Activated CD8-positive, alpha-beta memory T cell treated with anti-CD3 and anti-CD28 coated beads for 24 hours (primary cell): ENCODE results near the gene KRTAP9-6.
"Not testable (repeated sequence)": the region's sequence is repeated elsewhere in the genome, so short reads cannot be mapped to it uniquely, and the experiment has no call there.

Source experiments
- DNase-seq: peaks from one replicate; pipeline ENCODE4 v3.0.0-alpha.2; 2020

The KRTAP9-6 gene

DNA sequence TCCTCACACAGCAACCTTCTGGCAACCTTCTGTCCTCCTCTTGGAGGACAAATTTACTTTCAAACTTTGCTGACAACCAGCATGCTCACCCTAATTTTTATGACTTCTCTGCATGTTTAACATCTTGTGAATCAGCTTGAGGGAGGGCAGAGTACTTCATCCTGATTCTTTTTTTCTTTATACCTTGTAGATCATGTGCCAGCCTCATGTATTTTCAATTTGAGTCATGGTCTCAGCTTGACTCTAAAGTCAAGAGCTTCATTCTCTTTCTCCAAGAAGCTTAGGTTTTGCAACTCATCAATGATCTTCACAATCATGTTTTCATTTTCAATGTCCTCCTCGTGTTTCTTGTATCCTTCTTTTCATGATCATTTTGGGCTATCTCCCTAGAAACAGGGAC lies 6.7 kb downstream of the KRTAP9-6 start:
- DNase-seq, result no peak

DNA sequence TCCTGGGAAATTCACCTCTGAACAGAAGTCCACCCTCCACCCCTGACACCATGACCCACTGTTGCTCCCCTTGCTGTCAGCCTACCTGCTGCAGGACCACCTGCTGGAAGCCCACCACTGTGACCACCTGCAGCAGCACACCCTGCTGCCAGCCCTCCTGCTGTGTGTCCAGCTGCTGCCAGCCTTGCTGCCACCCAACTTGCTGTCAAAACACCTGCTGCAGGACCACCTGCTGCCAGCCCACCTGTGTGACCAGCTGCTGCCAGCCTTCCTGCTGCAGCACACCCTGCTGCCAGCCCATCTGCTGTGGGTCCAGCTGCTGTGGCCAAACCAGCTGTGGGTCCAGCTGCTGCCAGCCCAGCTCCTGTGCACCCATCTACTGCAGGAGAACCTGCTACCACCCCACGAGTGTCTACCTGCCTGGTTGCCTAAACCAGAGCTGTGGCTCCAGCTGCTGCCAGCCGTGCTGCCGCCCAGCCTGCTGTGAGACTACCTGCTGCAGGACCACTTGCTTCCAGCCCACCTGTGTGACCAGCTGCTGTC lies 10.5 kb downstream of the KRTAP9-6 start, which contains the start of gene KRTAP9-7:
TSS of gene KRTAP9-7 (plus strand) at position 51 of the 543 bp plus-strand sequence. CDS start at position 51, 0 bp downstream.
- DNase-seq, result not testable (repeated sequence)

DNA sequence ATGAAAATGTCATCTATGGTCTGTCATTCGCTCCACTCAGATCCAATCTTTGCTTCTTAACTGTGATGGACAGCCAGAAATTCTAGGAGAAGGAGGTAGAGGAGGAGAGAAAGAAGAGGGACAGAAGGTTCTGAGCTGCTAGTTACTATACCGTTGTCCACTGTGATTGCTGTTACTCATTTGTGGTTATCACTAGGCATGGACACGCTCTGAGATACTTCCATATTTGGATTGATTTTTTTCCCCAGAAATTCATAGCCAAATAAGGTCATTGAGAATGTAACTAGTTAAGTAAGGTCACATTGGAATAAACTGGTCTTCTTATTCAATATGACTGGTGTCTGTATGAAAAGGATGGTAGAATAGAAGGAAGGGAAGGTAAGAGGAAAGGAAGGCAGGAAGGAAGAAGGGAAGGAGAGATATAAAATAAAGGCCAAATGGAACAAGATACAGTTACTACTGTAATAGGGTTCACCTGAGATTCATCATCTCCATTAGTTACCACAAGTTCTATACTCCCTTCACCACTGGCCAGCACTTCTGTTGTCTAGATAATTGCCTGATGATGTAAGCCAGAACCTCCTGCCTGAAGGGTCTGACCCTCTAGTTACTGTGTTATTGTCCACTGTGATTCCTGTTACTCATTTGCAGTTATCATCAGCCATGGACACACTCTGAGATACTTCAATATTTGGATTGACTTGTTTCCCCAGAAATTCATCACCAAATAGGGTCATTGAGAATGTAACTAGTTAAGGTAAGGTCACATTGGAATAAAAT lies 13.2 kb downstream of the KRTAP9-6 start:
- DNase-seq, result no peak

DNA sequence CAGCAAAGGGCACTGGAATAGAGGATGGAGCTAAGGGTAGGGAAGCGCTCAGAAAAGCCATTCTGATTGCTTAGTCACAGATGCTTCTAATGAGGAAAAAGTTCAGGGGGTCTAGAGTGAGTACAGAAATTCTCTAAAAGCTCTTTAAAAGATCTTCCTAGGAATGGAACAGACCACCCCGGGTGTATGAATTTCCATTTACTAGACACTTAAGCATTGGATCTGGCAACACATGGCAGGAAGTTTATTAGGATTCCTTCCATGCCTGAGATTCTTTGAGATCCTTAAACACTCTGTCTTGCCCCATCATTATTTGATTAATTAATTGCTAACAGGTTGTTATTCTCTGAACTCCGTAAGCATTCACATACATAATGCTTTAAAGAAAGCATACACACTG lies 18.9 kb downstream of the KRTAP9-6 start:
- no peak for DNase-seq

DNA sequence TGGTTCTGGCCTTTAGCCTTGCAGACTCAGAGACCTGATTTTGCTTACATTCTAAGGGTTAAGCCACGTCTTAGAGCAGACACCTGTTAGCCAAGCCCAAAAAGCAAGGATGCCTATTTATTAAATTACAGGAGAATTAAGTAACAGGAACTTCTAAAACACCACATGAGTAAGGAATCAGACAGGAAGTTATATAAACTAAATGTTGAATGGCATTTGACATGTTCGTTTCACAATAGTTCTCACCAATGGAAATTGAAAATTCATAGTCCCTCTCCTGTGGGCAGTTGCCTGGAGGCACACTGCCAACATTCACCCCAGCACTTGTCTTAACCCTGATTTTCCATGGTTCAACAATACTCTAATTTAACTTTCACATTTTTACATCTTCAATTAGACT lies 19.4 kb downstream of the KRTAP9-6 start:
- no peak for DNase-seq

DNA sequence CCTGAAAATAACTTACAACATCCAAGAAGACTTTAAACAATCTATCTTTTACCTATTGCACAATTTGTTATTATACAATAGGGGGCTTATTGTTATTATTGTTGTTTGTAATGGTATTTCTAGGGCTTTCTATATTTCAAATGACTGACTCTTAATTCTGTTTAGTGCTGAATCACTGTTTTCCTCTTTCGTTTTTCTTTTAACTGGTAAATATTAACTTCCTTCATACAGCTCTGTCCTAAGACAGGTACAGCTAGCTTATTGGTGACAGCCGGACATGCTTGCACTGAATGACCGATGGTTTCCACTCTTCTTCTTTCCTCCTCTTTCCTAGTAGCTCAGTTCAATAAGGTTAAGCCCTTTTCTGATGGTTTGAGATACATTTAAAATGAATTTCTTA lies 21.9 kb downstream of the KRTAP9-6 start:
- no peak for DNase-seq

DNA sequence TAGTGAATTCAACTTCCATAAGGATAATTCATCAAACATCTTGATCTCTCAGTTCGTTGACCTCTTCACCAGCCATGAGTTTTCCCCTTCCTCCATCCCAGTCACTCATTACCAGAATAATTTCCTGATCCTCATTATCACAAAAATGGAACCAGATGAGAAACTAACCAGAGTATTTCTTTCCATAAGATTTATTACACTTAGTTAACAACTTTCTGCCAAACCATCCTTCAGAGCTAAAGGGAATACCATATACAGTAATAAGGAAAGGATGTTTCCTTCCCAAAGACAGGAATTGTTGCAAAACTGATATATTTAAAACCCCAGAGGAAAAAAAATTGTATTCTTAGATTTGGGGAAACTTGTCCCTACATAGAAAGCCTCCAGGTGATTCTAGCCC lies 28.8 kb downstream of the KRTAP9-6 start:
- no peak for DNase-seq

DNA sequence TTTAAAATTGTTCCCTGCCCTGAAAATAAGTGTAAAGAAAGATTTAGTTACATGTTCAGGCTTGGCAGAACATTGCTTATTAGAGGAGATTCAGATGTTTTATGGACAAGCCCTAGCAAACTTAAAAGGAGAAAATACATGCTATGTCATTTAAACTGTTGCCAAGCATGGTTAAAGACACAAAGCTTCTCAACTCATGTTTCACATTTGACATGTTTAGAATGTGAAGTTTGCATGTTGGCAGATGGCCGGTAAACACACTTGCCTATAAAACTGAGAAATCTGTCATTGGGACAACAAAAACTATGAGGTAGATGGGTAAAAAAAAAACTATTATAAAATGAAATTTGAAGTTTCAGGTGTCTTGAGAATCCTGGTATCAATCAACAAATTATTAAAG lies 31.7 kb downstream of the KRTAP9-6 start:
- no peak for DNase-seq

DNA sequence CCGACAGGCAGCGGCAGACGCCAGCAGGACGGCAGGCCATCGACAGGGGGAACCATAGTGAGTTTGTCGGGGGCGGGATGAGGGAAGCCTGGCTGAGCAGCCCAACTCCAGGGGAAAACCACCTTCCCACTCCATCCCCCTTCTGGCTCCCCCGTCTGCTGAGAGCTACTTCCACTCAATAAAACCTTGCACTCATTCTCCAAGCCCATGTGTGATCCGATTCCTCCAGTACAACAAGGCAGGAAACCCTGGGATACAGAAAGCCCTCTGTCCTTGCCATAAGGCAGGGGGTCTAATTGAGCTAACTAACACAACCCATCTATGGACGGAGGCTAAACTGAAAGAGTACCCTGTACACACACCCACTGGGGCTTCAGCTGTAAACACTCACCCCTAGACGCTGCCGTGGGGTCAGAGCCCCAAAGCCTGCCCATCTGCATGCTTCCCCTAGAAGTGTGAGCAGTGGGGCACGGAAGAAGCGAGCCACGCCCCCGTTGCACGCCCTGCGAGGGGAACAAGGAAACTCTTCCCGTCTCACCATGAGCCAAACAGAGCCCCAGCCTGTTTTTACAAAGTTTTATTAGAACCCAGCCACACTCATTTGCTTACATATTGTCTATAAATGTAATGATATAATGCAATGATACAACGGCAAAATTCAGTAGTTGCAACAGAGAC lies 33.4 kb downstream of the KRTAP9-6 start:
- DNase-seq, result no peak

DNA sequence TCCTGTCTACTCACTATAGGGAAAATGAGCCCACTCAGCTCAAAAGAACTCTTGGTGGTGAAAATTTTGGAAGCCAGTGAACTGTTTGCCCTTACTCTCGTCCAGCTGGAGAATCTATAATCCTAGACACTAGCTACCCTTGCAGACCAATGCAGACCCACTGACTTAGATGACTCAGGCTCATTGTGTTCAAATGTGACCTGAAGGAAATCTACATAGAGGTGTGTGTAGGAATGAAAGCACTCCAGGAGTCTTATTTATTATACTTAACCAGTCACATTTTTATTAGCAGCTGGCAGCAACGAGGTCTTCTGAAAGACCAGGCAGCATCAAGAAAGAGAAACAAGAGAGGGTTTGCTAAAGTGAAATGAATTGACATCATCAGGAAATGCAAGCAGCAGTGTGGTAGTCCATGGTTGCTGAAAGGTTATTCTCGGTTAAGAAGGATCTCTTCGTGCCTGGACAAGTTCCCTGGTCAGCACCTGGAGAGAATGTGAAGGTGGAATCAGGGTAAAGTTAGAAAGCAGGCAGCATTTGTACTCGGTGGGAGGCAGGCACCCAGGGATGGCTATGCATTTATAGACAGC lies 36.1 kb downstream of the KRTAP9-6 start:
- no peak for DNase-seq

DNA sequence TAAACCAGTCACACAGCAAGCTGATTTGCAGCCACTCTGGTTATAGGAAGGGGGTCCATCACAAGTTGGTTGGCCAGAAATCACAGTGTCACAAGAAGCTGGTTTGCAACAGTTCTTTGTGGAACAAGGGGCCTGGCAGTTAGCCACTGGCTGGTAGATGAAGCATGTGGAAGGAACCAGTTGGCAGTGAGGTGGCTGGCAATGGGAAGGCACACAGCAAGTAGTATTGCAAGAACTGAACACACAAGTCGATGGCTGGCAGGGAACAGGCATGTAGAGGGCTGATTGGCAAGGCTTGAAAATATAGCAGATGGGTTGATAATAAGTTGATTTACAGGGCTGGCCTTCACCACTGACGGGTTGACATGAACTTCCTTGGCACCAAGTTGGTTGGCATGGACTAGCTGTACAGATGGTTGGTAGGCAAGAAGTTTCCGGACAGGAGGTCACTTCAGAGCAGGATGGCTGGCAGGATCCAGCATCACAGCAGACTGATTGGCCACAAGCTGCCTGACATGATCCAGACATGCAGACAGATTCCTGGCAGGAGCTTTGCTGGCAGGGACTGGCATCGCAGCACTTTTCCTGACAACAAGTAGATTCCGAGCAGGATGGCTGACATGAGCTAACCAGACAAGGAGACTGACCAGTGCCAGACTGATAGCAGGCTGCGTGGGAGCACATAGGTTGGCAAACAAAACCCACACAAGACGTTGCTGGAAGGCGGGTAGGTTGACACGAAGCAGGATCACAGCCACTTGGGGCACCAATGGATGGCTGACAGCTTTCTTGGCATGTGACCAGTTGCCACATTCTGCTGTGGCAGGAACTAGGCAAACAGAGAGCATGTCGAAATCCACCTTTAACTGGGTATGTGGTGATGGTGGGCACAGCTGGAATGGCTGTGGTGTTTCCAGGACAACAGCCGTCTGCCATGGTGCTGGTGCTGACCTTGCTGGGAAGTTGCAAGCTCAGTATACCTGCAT lies 37.0 kb downstream of the KRTAP9-6 start, which contains the start of gene KRTAP29-1:
TSS of gene KRTAP29-1 (minus strand) at position 936 of the 986 bp plus-strand sequence. CDS start at position 936, 0 bp downstream.
- no peak for DNase-seq

DNA sequence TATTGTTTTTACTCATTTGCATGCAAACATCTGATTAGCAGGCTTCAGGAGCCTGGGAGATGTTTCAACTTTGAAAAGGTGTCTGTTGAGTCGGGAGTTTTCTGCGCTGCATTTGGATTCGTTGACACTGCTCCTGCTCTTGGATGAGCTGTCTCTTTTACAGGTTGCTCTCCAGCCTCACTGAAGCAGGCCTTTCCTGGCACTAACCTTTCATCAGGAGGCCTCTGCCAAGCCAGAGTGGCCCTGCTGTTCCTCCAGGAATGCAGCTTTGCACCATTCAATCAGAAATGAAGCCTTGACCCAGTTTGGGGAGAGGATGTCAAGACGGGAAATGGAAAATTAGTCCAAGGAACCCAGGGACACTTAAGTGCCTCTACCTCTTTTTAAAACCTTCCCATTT lies 37.8 kb downstream of the KRTAP9-6 start:
- DNase-seq, result no peak

DNA sequence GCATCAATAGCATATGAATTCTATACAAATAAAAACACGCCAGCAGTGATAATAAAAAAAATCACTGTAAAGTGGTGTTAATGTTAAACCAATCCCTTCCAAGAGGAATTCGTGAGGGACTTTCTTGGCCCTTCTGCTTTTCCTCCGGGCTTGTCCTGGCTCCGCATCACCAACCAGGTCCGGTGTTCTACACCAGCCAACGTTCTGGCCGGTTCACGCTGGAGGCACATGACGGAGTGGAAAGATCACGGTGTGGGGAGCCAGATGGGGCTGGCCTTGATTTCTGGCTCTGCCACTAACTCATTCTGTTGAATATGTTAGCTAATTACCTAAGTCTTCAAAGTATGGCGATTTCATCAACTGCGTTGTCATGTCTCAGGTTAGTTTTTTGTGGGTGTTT lies 38.9 kb downstream of the KRTAP9-6 start:
- no peak for DNase-seq

DNA sequence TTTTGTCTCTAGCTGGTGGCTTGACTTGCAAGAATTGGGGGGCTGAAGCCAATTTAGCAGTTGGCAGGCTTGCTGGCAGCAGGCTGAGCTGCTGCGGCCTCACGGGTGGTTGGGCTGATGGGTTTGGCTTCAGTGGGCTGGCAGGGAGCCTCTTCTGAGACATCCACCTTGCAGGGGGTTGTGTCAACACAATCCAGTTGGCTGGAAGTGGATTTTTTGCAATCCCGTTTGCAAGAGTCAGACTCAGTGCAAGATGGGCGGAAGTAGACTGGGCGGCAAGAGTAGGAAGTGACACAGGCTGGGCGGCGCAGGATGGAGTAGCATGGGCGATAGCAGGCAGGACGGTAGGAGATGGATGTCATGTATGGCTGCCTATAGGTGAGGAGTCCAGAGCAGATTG lies 42.5 kb downstream of the KRTAP9-6 start:
- DNase-seq, result no peak

DNA sequence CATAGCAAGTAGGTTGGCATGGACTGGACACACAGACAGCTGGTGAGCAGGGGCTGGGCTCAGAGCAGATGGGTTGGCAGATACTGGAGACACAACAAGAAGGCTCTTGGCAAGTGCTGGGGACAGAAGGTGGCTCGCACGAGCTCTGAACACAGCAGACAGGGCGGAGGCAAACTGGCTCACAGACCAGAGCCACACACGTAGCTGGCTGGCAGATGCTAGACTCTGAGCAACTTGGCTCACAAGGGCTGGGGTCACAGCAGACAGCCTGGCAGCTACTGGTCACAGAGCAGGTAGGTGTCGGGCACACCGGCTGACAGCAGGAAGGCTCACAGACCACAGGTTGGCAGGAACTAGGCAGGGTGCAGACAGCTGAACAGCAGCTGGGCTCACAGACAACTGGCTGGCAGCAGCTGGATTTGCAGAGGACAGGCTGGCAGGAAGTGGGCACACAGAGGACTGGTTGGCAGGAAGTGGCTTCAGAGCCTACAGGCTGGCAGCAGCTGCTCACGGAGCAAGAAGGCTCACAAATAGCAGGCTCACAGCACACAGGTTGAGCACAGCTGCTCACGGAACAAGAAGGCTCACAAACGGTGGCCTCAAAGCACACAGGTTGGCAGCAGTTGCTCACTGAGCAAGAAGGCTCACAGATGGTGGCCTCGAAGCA lies 43.2 kb downstream of the KRTAP9-6 start:
- DNase-seq, result peak; percentile 79

DNA sequence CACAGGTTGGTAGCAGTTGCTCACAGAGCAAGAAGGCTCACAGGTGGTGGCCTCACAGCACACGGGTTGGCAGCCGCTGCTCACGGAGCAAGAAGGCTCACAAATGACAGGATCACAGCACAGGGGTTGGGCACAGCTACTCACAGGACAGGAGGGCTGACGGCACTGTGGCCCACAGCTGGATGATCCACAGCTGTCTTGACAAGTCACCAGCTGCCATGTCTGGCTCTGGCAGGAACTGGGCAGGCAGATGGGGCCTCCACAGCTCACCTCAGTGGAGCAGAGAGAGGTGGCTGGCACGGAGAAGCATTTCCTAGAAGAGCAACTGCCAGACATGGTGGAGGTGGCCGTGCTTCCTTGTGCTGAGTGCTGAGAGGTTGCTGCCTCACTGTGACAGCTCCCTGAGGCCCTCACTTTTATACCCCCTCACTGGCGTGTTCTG lies 43.8 kb downstream of the KRTAP9-6 start, which contains the start of gene KRTAP16-1:
TSS of gene KRTAP16-1 (minus strand) at position 392 of the 442 bp plus-strand sequence. CDS start at position 336, 56 bp downstream.
- peak; percentile 76 for DNase-seq

DNA sequence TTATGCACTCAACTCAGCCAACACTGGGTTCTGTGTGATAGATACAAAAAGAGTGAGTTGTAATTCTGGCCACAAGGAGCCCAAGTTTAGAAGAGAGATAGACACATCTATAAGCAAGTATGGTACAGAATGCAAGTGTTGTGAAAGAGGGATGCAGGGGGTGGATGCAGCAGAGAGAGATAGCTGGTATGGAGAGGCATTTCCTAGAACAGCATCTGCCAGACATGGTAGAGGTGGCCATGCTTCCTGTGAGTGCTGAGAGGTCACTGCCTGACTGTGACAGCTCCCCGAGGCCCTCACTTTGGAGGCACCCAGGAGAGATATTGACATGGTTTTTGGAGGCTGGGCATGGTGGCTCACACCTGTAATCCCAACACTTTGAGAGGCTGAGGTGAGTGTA lies 45.9 kb downstream of the KRTAP9-6 start:
- DNase-seq, result no peak

DNA sequence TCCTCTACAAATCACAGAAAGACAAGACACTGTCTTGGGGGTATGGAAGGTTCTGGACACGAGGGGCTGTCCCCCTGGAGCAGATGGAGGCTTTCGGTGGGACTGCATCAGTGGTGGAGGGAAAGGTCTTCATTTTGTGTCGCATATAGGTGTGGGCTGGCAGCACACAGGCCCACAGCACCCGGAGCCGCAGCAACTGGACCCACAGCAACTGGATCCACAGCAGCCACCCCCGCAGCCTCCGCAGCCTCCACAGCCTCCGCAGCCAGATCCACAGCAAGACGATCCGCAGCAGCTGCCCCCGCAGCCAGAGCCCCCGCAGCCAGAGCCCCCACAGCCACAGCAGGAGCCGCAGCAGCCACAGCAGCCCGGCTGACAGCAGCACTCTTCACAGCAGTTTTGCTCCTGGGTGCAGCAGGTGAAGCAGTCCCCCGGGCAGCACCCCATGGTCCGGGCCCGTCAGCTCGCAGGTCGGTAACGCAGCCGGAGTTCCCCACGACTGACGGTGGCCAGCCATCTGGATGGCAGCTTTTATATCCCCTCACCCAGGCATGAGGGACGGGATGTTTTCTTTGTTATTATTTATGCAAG lies 50.1 kb downstream of the KRTAP9-6 start, which contains the start of gene KRTAP17-1:
TSS of gene KRTAP17-1 (minus strand) at position 507 of the 591 bp plus-strand sequence. CDS start at position 447, 60 bp downstream.
- no peak for DNase-seq
